HepG2 (cell line): ENCODE results near the gene MAPK6.

ENCODE experiments used
- SOX6 ChIP-seq, 2 experiments: fragments of 450-650 bp in 1 of 2; sonication (generic) in 1 of 2; formaldehyde crosslinking in 1 of 2; IDR thresholded peaks; 2 replicates each; pipeline versions ENCODE4 v1.4.0 to v1.6.1; 2017 to 2020; ENCODE audit warnings: antibody characterized with exemption in 1 of 2, mild to moderate bottlenecking in 1 of 2, missing genetic modification reagents in 1 of 2
- ZNF354B ChIP-seq: sonication (generic); formaldehyde crosslinking; IDR thresholded peaks from 2 replicates; pipeline ENCODE4 v1.8.0; 2022; ENCODE audit warnings: mild to moderate bottlenecking, missing genetic modification reagents

- TF ChIP-seq SOX6 (IDR thresholded peaks at IDR 0.05) (no peak), SOX6 (CRISPR knock-in tag; IDR thresholded peaks at IDR 0.05) (peak; percentile 49), ZNF354B (CRISPR knock-in tag) (no peak)
Measured at GRCh38 chr15:51971375-51972133, 47.5 kb upstream of the MAPK6 start, which contains the start of gene LEO1.
